HEK293 (cell line): ENCODE data around the gene BAIAP3.
A peak's percentile ranks its signal among the peaks of the same experiment; 100 is the strongest.

Source experiments
- GLI4 ChIP-seq: fragments of 450-650 bp; formaldehyde crosslinking; IDR thresholded peaks from 2 replicates; pipeline ENCODE4 v1.5.1; 2016; ENCODE audit warnings: missing biosample characterization, missing genetic modification characterization
- GLIS1 ChIP-seq: fragments of 450-650 bp; formaldehyde crosslinking; IDR thresholded peaks from 2 replicates; pipeline ENCODE4 v1.5.1; 2016; ENCODE audit warnings: missing biosample characterization, missing genetic modification characterization
- KLF8 ChIP-seq: fragments of 450-650 bp; formaldehyde crosslinking; IDR thresholded peaks from 2 replicates; pipeline ENCODE4 v1.5.1; 2016; ENCODE audit warnings: missing biosample characterization, missing genetic modification characterization
- SP2 ChIP-seq: fragments of 450-650 bp; formaldehyde crosslinking; IDR thresholded peaks from 2 replicates; pipeline ENCODE4 v1.5.1; 2016; ENCODE audit warnings: missing biosample characterization, missing genetic modification characterization
- TCF7L2 ChIP-seq: IDR thresholded peaks from 2 replicates; pipeline ENCODE4 v1.6.1; 2011; ENCODE audit warnings: low read depth, mild to moderate bottlenecking, inconsistent platforms, low read length, moderate library complexity, borderline replicate concordance
- ZBTB20 ChIP-seq: fragments of 450-650 bp; formaldehyde crosslinking; IDR thresholded peaks from 2 replicates; pipeline ENCODE4 v1.5.1; 2016; ENCODE audit warnings: missing biosample characterization, missing genetic modification characterization
- ZBTB7A ChIP-seq: fragments of 450-650 bp; formaldehyde crosslinking; IDR thresholded peaks from 2 replicates; pipeline ENCODE4 v1.5.1; 2016; ENCODE audit warnings: low read depth, missing biosample characterization, missing genetic modification characterization
- ZNF140 ChIP-seq: fragments of 450-650 bp; formaldehyde crosslinking; IDR thresholded peaks from 2 replicates; pipeline ENCODE4 v1.5.1; 2016; ENCODE audit warnings: missing biosample characterization, missing genetic modification characterization
- ZNF266 ChIP-seq: fragments of 450-650 bp; formaldehyde crosslinking; IDR thresholded peaks from 2 replicates; pipeline ENCODE4 v1.5.1; 2016; ENCODE audit warnings: missing biosample characterization, missing genetic modification characterization, low read depth
- ZNF350 ChIP-seq: fragments of 450-650 bp; formaldehyde crosslinking; IDR thresholded peaks from 2 replicates; pipeline ENCODE4 v1.5.0; 2017; ENCODE audit warnings: missing biosample characterization, mild to moderate bottlenecking, missing genetic modification characterization
- ZNF354C ChIP-seq: fragments of 450-650 bp; formaldehyde crosslinking; IDR thresholded peaks from 2 replicates; pipeline ENCODE4 v1.5.1; 2016; ENCODE audit warnings: missing biosample characterization, missing genetic modification characterization, low read depth, borderline replicate concordance
- ZNF501 ChIP-seq: fragments of 450-650 bp; formaldehyde crosslinking; IDR thresholded peaks from 2 replicates; pipeline ENCODE4 v1.5.1; 2016; ENCODE audit warnings: missing biosample characterization, missing genetic modification characterization
- ZNF549 ChIP-seq: fragments of 450-650 bp; IDR thresholded peaks from 2 replicates; pipeline ENCODE4 v1.5.1; 2018; ENCODE audit warnings: missing biosample characterization, missing genetic modification characterization, mild to moderate bottlenecking, inconsistent platforms, moderate library complexity
- ZNF596 ChIP-seq: fragments of 450-650 bp; IDR thresholded peaks from 2 replicates; pipeline ENCODE4 v1.5.0; 2018; ENCODE audit warnings: missing biosample characterization, mild to moderate bottlenecking, missing genetic modification characterization, moderate library complexity
- ZNF610 ChIP-seq: fragments of 450-650 bp; formaldehyde crosslinking; IDR thresholded peaks from 2 replicates; pipeline ENCODE4 v1.5.1; 2016; ENCODE audit warnings: missing biosample characterization, missing genetic modification characterization, borderline replicate concordance
- ZNF701 ChIP-seq: fragments of 450-650 bp; formaldehyde crosslinking; IDR thresholded peaks from 2 replicates; pipeline ENCODE4 v1.5.1; 2016; ENCODE audit warnings: missing biosample characterization, missing genetic modification characterization
- ZNF768 ChIP-seq: fragments of 450-650 bp; formaldehyde crosslinking; IDR thresholded peaks from 2 replicates; pipeline ENCODE4 v1.5.1; 2018; ENCODE audit warnings: missing biosample characterization, mild to moderate bottlenecking, missing genetic modification characterization
- ZNF830 ChIP-seq: fragments of 450-650 bp; IDR thresholded peaks from 2 replicates; pipeline ENCODE4 v1.5.0; 2018; ENCODE audit warnings: missing biosample characterization, missing genetic modification characterization, low read depth, mild to moderate bottlenecking, moderate library complexity
- ZSCAN23 ChIP-seq: fragments of 450-650 bp; formaldehyde crosslinking; IDR thresholded peaks from 2 replicates; pipeline ENCODE4 v1.5.1; 2016; ENCODE audit warnings: missing biosample characterization, missing genetic modification characterization
- ZXDB ChIP-seq: fragments of 450-650 bp; formaldehyde crosslinking; IDR thresholded peaks from 2 replicates; pipeline ENCODE4 v1.5.1; 2016; ENCODE audit warnings: missing biosample characterization, missing genetic modification characterization
- TF ChIP-seq, protein P1 (sequence below): fragments of 450-650 bp; formaldehyde crosslinking; IDR thresholded peaks from 2 replicates; pipeline ENCODE4 v1.5.1; 2016; ENCODE audit warnings: missing biosample characterization, missing genetic modification characterization
- TF ChIP-seq, protein P2 (sequence below): fragments of 450-650 bp; formaldehyde crosslinking; IDR thresholded peaks from 2 replicates; pipeline ENCODE4 v1.5.1; 2016; ENCODE audit warnings: missing biosample characterization, missing genetic modification characterization
- TF ChIP-seq, protein P3 (sequence below): fragments of 450-650 bp; formaldehyde crosslinking; IDR thresholded peaks from 2 replicates; pipeline ENCODE4 v1.5.1; 2016; ENCODE audit warnings: missing biosample characterization, missing genetic modification characterization, borderline replicate concordance
- TF ChIP-seq, protein P4 (sequence below): fragments of 450-650 bp; formaldehyde crosslinking; IDR thresholded peaks from 2 replicates; pipeline ENCODE4 v1.5.1; 2016; ENCODE audit warnings: missing biosample characterization, missing genetic modification characterization
- TF ChIP-seq, protein P5 (sequence below): fragments of 450-650 bp; formaldehyde crosslinking; IDR thresholded peaks from 2 replicates; pipeline ENCODE4 v1.5.1; 2016; ENCODE audit warnings: missing biosample characterization, missing genetic modification characterization
- TF ChIP-seq, protein P6 (sequence below): fragments of 450-650 bp; formaldehyde crosslinking; IDR thresholded peaks from 2 replicates; pipeline ENCODE4 v1.5.1; 2016; ENCODE audit warnings: missing biosample characterization, missing genetic modification characterization
- TF ChIP-seq, protein P7 (sequence below): fragments of 450-650 bp; formaldehyde crosslinking; IDR thresholded peaks from 2 replicates; pipeline ENCODE4 v1.5.1; 2017; ENCODE audit warnings: missing biosample characterization, mild to moderate bottlenecking, missing genetic modification characterization, moderate library complexity

The BAIAP3 gene

DNA sequence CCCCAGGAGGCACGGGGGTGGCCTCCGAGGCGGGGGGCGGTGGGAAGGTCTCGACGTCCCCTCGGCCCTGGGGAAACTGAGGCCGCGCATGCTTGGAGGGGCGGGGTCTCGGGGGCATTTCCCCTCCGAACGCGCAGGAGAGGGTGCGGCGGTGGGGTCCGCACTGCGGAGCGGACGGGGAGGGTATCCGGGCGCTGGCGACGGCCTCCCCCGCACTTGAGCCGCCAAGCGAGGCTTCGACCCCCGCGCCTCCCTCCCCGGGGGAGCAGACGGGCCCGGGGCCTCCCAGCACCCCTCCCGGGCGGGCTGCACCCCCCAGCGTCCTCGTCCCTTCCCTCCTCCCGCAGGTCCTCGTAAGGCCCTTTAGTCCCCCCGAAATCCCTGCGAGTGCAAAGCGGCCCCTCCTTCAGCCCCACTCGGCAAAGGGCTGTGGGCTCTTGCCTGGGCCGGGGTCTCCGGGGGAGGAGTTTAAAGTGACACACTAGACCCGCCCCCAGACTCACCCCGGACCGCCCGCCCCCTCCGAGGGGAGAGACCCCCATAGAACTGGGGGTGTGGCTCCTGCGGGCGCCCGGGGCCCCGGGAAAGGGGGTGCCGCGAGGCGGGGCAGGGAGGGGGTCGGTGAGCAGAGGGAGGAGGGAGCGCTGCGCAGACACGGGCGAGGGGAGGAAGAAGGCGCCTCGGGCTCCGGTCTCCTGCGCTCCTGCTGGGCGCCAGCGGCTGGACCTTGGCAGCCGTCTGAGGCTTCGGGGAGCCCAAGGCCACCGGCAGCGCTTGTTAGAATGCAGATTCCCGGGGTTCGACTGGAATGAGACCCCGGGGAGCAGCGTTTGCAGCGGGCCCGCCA, 632 bp downstream of the BAIAP3 start (continued):
- no peak for TF ChIP-seq ZNF549
- peak; percentile 61 for TF ChIP-seq GLIS1
- TF ChIP-seq, protein P1, sequence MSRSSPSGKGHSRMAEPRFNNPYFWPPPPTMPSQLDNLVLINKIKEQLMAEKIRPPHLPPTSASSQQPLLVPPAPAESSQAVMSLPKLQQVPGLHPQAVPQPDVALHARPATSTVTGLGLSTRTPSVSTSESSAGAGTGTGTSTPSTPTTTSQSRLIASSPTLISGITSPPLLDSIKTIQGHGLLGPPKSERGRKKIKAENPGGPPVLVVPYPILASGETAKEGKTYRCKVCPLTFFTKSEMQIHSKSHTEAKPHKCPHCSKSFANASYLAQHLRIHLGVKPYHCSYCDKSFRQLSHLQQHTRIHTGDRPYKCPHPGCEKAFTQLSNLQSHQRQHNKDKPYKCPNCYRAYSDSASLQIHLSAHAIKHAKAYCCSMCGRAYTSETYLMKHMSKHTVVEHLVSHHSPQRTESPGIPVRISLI: no peak
- TF ChIP-seq ZNF354C (tag by site-specific recombination): no peak
- TF ChIP-seq GLI4 (tag by site-specific recombination): no peak
- no peak for TF ChIP-seq ZNF266 (tag by site-specific recombination)
- TF ChIP-seq ZNF140 (tag by site-specific recombination): no peak
- TF ChIP-seq ZNF768: no peak
- TF ChIP-seq ZBTB7A (tag by site-specific recombination): peak; percentile 72; the same call in 1 of the 2 replicates
- peak; percentile 89 for TF ChIP-seq ZBTB20 (tag by site-specific recombination)
- TF ChIP-seq TCF7L2: no peak
- TF ChIP-seq, protein P2, sequence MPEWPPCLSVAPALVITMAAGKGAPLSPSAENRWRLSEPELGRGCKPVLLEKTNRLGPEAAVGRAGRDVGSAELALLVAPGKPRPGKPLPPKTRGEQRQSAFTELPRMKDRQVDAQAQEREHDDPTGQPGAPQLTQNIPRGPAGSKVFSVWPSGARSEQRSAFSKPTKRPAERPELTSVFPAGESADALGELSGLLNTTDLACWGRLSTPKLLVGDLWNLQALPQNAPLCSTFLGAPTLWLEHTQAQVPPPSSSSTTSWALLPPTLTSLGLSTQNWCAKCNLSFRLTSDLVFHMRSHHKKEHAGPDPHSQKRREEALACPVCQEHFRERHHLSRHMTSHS: no peak
- TF ChIP-seq, protein P3, sequence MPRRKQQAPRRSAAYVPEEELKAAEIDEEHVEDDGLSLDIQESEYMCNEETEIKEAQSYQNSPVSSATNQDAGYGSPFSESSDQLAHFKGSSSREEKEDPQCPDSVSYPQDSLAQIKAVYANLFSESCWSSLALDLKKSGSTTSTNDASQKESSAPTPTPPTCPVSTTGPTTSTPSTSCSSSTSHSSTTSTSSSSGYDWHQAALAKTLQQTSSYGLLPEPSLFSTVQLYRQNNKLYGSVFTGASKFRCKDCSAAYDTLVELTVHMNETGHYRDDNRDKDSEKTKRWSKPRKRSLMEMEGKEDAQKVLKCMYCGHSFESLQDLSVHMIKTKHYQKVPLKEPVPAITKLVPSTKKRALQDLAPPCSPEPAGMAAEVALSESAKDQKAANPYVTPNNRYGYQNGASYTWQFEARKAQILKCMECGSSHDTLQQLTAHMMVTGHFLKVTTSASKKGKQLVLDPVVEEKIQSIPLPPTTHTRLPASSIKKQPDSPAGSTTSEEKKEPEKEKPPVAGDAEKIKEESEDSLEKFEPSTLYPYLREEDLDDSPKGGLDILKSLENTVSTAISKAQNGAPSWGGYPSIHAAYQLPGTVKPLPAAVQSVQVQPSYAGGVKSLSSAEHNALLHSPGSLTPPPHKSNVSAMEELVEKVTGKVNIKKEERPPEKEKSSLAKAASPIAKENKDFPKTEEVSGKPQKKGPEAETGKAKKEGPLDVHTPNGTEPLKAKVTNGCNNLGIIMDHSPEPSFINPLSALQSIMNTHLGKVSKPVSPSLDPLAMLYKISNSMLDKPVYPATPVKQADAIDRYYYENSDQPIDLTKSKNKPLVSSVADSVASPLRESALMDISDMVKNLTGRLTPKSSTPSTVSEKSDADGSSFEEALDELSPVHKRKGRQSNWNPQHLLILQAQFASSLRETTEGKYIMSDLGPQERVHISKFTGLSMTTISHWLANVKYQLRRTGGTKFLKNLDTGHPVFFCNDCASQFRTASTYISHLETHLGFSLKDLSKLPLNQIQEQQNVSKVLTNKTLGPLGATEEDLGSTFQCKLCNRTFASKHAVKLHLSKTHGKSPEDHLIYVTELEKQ (tag by site-specific recombination): no peak
- no peak for TF ChIP-seq ZNF501 (tag by site-specific recombination)
- TF ChIP-seq ZNF610 (tag by site-specific recombination): no peak
- no peak for TF ChIP-seq KLF8 (tag by site-specific recombination)
- no peak for TF ChIP-seq ZNF701
- TF ChIP-seq, protein P4, sequence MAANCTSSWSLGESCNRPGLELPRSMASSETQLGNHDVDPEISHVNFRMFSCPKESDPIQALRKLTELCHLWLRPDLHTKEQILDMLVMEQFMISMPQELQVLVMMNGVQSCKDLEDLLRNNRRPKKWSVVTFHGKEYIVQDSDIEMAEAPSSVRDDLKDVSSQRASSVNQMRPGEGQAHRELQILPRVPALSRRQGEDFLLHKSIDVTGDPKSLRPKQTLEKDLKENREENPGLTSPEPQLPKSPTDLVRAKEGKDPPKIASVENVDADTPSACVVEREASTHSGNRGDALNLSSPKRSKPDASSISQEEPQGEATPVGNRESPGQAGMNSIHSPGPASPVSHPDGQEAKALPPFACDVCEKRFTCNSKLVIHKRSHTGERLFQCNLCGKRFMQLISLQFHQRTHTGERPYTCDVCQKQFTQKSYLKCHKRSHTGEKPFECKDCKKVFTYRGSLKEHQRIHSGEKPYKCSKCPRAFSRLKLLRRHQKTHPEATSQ: no peak
- TF ChIP-seq, protein P5, sequence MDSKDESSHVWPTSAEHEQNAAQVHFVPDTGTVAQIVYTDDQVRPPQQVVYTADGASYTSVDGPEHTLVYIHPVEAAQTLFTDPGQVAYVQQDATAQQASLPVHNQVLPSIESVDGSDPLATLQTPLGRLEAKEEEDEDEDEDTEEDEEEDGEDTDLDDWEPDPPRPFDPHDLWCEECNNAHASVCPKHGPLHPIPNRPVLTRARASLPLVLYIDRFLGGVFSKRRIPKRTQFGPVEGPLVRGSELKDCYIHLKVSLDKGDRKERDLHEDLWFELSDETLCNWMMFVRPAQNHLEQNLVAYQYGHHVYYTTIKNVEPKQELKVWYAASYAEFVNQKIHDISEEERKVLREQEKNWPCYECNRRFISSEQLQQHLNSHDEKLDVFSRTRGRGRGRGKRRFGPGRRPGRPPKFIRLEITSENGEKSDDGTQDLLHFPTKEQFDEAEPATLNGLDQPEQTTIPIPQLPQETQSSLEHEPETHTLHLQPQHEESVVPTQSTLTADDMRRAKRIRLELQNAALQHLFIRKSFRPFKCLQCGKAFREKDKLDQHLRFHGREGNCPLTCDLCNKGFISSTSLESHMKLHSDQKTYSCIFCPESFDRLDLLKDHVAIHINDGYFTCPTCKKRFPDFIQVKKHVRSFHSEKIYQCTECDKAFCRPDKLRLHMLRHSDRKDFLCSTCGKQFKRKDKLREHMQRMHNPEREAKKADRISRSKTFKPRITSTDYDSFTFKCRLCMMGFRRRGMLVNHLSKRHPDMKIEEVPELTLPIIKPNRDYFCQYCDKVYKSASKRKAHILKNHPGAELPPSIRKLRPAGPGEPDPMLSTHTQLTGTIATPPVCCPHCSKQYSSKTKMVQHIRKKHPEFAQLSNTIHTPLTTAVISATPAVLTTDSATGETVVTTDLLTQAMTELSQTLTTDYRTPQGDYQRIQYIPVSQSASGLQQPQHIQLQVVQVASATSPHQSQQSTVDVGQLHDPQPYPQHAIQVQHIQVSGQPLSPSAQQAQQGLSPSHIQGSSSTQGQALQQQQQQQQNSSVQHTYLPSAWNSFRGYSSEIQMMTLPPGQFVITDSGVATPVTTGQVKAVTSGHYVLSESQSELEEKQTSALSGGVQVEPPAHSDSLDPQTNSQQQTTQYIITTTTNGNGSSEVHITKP (tag by site-specific recombination): no peak
- no peak for TF ChIP-seq ZSCAN23 (tag by site-specific recombination)
- TF ChIP-seq, protein P6, sequence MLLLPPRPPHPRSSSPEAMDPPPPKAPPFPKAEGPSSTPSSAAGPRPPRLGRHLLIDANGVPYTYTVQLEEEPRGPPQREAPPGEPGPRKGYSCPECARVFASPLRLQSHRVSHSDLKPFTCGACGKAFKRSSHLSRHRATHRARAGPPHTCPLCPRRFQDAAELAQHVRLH (tag by site-specific recombination): no peak
- TF ChIP-seq ZNF830: no peak
- TF ChIP-seq ZNF596 (tag by site-specific recombination): no peak
- TF ChIP-seq, protein P7, sequence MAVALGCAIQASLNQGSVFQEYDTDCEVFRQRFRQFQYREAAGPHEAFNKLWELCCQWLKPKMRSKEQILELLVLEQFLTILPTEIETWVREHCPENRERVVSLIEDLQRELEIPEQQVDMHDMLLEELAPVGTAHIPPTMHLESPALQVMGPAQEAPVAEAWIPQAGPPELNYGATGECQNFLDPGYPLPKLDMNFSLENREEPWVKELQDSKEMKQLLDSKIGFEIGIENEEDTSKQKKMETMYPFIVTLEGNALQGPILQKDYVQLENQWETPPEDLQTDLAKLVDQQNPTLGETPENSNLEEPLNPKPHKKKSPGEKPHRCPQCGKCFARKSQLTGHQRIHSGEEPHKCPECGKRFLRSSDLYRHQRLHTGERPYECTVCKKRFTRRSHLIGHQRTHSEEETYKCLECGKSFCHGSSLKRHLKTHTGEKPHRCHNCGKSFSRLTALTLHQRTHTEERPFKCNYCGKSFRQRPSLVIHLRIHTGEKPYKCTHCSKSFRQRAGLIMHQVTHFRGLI (tag by site-specific recombination): no peak
- no peak for TF ChIP-seq ZXDB (tag by site-specific recombination)
- TF ChIP-seq ZNF350: no peak
- TF ChIP-seq SP2 (tag by site-specific recombination): peak; percentile 14; the same call in 1 of the 2 replicates
